Measurements from ENCODE around the gene C10orf120.

GRCh38 chr10:122655524-122656307 lies 43.9 kb downstream of the C10orf120 start:
- TF ChIP-seq EZH2 (IDR thresholded peaks at IDR 0.05; ENCODE audit: borderline replicate concordance, low read depth, low read length, poor library complexity, severe bottlenecking), result no peak
- TF ChIP-seq CTCF (conservative IDR thresholded peaks at IDR 0.05; ENCODE audit: low read depth, low read length), result no peak
